GM10248 (cell line): ENCODE data around the gene CRHR2.

Experiments
- CTCF ChIA-PET: fragments of 300-600 bp; sonication (Branson Sonifier 250); formaldehyde crosslinking; extraction: SDS; loops from one replicate; lab custom pipeline; 2021; ENCODE audit warnings: antibody characterized with exemption; lab: Yijun Ruan, JAX
- POLR2A ChIA-PET: fragments of 350-650 bp; sonication (Branson Sonifier 250); formaldehyde crosslinking; extraction: SDS; loops from one replicate; lab custom pipeline; 2020; ENCODE audit warnings: antibody characterized with exemption; lab: Yijun Ruan, JAX
- DNase-seq: peaks from one replicate; pipeline ENCODE4 v3.0.0; 2012; ENCODE audit errors: extremely low spot score
- TF ChIP-seq, protein P1 (sequence below): IDR thresholded peaks from 2 replicates; pipeline ENCODE4 v1.5.1; 2012; ENCODE audit warnings: mild to moderate bottlenecking, low read depth; ENCODE audit errors: extremely low read depth, missing control alignments, control extremely low read depth

The CRHR2 gene

DNA sequence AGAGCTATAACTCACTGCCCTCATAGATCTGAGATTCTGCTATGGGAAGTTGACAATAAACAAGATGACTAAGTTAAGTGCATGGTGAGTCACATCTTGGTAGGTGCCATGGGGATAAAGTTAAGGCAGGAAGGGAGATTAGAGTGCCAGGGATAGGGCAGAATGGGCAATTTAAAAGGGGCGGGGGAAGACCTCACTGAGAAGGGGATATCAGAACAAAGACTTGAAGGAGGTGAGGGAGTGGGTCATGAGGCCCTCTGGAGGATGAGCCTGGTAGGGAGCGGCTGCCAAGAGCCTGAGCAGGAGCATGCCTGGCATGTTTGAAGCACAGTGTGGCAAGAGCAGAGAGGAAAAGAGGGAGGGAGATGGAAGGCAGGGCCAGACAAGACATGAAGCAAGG, 34.9 kb upstream of the CRHR2 start:
- ChIA-PET CTCF (interaction anchor here (1.0 to 1.4 kb wide), 2 partner anchors 23 to 24 kb away, joined by 3 to 4 read pairs; no protein-coding TSS in a partner anchor), POLR2A (no interaction called here)
- no peak for DNase-seq
- TF ChIP-seq, protein P1, sequence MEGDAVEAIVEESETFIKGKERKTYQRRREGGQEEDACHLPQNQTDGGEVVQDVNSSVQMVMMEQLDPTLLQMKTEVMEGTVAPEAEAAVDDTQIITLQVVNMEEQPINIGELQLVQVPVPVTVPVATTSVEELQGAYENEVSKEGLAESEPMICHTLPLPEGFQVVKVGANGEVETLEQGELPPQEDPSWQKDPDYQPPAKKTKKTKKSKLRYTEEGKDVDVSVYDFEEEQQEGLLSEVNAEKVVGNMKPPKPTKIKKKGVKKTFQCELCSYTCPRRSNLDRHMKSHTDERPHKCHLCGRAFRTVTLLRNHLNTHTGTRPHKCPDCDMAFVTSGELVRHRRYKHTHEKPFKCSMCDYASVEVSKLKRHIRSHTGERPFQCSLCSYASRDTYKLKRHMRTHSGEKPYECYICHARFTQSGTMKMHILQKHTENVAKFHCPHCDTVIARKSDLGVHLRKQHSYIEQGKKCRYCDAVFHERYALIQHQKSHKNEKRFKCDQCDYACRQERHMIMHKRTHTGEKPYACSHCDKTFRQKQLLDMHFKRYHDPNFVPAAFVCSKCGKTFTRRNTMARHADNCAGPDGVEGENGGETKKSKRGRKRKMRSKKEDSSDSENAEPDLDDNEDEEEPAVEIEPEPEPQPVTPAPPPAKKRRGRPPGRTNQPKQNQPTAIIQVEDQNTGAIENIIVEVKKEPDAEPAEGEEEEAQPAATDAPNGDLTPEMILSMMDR: no peak

DNA sequence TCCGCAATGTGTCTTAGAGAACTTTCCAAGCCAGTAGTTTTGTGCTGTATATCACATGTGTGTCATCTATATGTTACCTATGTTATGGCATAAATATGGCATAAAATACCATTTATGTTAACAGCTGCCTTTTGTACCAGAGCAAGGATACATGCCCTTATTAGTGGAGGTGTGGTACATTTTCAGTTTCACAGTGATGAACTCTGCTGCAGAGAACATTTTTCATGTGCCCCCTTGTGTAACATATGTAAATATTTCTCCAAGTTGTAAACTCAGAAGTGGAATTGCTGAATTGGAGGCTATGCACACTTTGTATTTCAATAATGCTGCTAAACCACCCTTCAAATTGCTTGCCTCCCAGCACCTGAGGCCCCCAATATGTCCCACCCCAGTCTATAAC, 31.9 kb upstream of the CRHR2 start:
- TF ChIP-seq, protein P1: no peak
- POLR2A ChIA-PET: no interaction called here
- CTCF ChIA-PET: no interaction called here
- DNase-seq: no peak

DNA sequence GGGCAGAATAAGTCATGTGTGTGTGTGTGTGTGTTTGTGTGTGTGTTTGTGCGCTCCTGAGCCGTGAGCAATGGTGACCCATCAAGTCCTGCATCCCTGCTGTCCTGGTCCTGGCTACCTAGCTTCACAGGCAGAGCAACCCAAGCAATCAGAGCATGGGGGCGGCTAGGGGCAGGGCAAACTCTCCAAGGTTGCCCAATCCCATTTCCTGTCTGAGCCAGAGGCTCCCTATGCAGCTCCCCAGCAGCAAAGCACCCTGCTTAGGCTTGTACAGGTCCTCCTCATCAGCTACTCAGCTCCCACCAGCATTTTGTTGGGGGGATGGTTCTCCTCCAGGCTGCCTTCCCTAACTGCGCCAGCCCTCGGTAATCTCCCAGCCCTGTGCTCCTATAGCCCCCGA, 31.1 kb upstream of the CRHR2 start:
- ChIA-PET POLR2A (no interaction called here), CTCF (no interaction called here)
- TF ChIP-seq, protein P1: no peak
- DNase-seq: no peak

DNA sequence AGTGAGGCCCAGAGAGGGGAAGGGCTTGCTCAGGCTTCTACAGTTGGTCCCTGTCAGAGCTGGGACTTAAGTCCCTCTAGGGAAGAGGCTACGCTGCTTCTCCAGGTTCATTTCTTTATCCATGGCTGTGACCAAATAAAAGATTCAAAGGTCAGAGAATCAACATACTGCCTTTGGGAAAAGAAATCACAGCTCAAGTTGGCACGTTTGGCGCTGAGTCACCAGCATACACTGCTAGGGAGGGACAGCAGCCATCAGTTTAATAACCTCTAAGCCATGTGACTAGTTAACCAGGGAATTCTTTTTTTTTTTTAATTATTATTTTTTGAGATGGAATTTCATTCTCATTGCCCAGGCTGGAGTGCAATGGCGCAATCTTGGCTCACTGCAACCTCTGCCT, 28.4 kb upstream of the CRHR2 start:
- DNase-seq: no peak
- TF ChIP-seq, protein P1: no peak
- ChIA-PET POLR2A (no interaction called here), CTCF (interaction anchor here (1.0 kb wide), 1 partner anchor 12 kb away, joined by 3 read pairs; no protein-coding TSS in a partner anchor)

DNA sequence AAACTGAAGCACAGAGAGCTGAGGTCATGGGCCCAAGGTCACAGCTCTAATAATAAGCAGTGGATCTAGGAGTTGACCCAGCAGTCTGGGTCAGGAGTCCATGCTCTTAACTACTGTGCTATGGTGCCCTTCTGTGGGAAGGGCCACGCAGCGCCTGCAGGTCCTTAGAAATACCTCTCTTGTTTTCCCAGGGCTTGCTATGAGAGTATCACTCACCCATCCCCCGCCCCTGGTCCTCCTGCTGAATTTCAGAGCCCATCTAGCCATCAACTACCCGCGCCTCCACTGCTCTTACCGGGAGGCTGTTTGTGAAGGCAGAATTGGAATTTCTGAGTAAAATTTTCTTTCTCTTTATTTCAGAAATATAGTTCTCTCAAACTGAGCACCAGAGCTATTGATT, 27.3 kb upstream of the CRHR2 start:
- no peak for DNase-seq
- TF ChIP-seq, protein P1: no peak
- ChIA-PET CTCF (interaction anchor here (1.0 to 1.1 kb wide), 3 partner anchors 10 to 29 kb away, joined by 3 read pairs; no protein-coding TSS in a partner anchor), POLR2A (no interaction called here)

DNA sequence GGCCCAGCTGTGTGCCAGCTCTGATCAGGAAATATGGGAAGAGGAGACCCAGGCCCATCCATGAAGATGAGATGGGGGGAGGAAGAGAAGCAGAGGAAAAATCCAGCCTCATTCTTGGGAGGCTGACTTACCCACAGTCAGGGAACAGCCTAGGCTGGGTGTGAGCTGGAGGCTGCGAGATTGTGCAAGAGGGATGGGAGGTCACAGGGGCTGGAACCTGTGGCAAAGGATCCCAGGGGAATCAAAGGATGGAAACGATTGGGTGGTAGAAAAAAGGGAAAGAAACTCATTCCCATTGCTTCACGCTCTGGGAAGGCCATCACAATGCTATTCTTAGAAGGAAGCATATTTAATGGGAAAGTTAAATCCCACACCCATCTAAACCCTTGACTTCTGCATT, 26.7 kb upstream of the CRHR2 start:
- CTCF ChIA-PET: interaction anchor here (1.1 kb wide), 3 partner anchors 21 to 31 kb away, joined by 3 read pairs; no protein-coding TSS in a partner anchor
- POLR2A ChIA-PET: no interaction called here
- TF ChIP-seq, protein P1: no peak
- DNase-seq: no peak
